HG02884 (cell line): Measurements from ENCODE around the gene G3BP2.
"Not testable (repeated sequence)": the region's sequence is repeated elsewhere in the genome, so short reads cannot be mapped to it uniquely, and the experiment has no call there.

Experiments used
- ATAC-seq: cut with Tn5 transposase; IDR thresholded peaks from one replicate; pipeline ENCODE4 v1.9.1; 2021; ENCODE audit warnings: mild to moderate bottlenecking, moderate library complexity; ENCODE audit not compliant: unreplicated experiment

G3BP2 gene

GRCh38 chr4:75685546-75686189 lies 12.5 kb upstream of the G3BP2 start:
- ATAC-seq: no peak

GRCh38 chr4:75683482-75684155 lies 10.4 kb upstream of the G3BP2 start:
- ATAC-seq: no peak

- no peak for ATAC-seq
Observed at GRCh38 chr4:75679876-75680575, 6.8 kb upstream of the G3BP2 start.

GRCh38 chr4:75678965-75679364 lies 5.8 kb upstream of the G3BP2 start:
- no peak for ATAC-seq

- no peak for ATAC-seq
Observed at GRCh38 chr4:75678473-75678872, 5.3 kb upstream of the G3BP2 start.

GRCh38 chr4:75675004-75675531 lies 1.9 kb upstream of the G3BP2 start:
- ATAC-seq: no peak

GRCh38 chr4:75673959-75674328 lies 733 bp upstream of the G3BP2 start:
- no peak for ATAC-seq

GRCh38 chr4:75672461-75673026 lies 667 bp downstream of the G3BP2 start:
- ATAC-seq: peak; percentile 20

GRCh38 chr4:75671802-75672421 lies 1.3 kb downstream of the G3BP2 start:
- no peak for ATAC-seq

- ATAC-seq: no peak
Observed at GRCh38 chr4:75668596-75668995, 4.6 kb downstream of the G3BP2 start.

GRCh38 chr4:75667636-75668035 lies 5.6 kb downstream of the G3BP2 start:
- not testable (repeated sequence) for ATAC-seq

- no peak for ATAC-seq
Observed at GRCh38 chr4:75666299-75666698, 6.9 kb downstream of the G3BP2 start.

- not testable (repeated sequence) for ATAC-seq
Observed at GRCh38 chr4:75664604-75665003, 8.6 kb downstream of the G3BP2 start.

- no peak for ATAC-seq
Observed at GRCh38 chr4:75662626-75663025, 10.6 kb downstream of the G3BP2 start.

- no peak for ATAC-seq
Observed at GRCh38 chr4:75660491-75660890, 12.7 kb downstream of the G3BP2 start.

- no peak for ATAC-seq
Observed at GRCh38 chr4:75659512-75660031, 13.6 kb downstream of the G3BP2 start.

- no peak for ATAC-seq
Observed at GRCh38 chr4:75658876-75659275, 14.3 kb downstream of the G3BP2 start.

- no peak for ATAC-seq
Observed at GRCh38 chr4:75655562-75655961, 17.6 kb downstream of the G3BP2 start.

GRCh38 chr4:75654905-75655304 lies 18.3 kb downstream of the G3BP2 start:
- no peak for ATAC-seq

- no peak for ATAC-seq
Observed at GRCh38 chr4:75653845-75654503, 19.2 kb downstream of the G3BP2 start.
